Vagina (tissue), 2 donors: ENCODE measurements around the gene PPFIBP2. TPM values are rescaled to one million over a fixed set of nuclear protein-coding genes. Genes with fewer than 3 reads are reported as not detected.
A peak's percentile ranks its signal among the peaks of the same experiment; 100 is the strongest.

Experiments
- DNase-seq, 2 donors: peaks; one replicate each; pipeline ENCODE4 v3.0.0-alpha.2; 2017; ENCODE audit errors: extremely low spot score in 2 of 2
- H3K27ac ChIP-seq: fragments of 200-600 bp; sonication (generic); one replicate; pipeline ENCODE4 v1.5.1; 2019
- H3K27me3 ChIP-seq: fragments of 200-600 bp; sonication (generic); one replicate; pipeline ENCODE4 v1.5.1; 2019
- H3K36me3 ChIP-seq, 2 donors: fragments of 200-600 bp; sonication (generic); one replicate each; pipeline ENCODE4 v1.5.1; 2017 to 2019
- H3K4me1 ChIP-seq: fragments of 200-600 bp; sonication (generic); one replicate; pipeline ENCODE4 v1.5.1; 2019
- H3K4me3 ChIP-seq, 2 donors: fragments of 200-600 bp; sonication (generic); 1 replicate in 1 of 2; 2 replicates in 1 of 2; pipeline ENCODE4 v1.5.1; 2016 to 2019
- H3K9me3 ChIP-seq: fragments of 200-600 bp; sonication (generic); one replicate; pipeline ENCODE4 v1.5.1; 2019
- CTCF ChIP-seq, 3 experiments: fragments of 450-650 bp in 2 of 3; fragments of 200-600 bp in 1 of 3; sonication (generic) in 1 of 3; IDR thresholded peaks; one replicate each; pipeline ENCODE4 v1.5.1; 2017 to 2019; ENCODE audit warnings: antibody characterized with exemption in 3 of 3, mild to moderate bottlenecking in 2 of 3, moderate library complexity in 2 of 3
- POLR2A ChIP-seq, 2 donors: fragments of 450-650 bp; IDR thresholded peaks; one replicate each; pipeline ENCODE4 v1.6.1; 2017; ENCODE audit warnings: antibody characterized with exemption in 2 of 2, mild to moderate bottlenecking in 2 of 2, moderate library complexity in 2 of 2
- POLR2AphosphoS5 ChIP-seq, 2 donors: sonication (generic); formaldehyde crosslinking; IDR thresholded peaks; one replicate each; pipeline ENCODE4 v1.9.0; 2017; ENCODE audit warnings: antibody characterized with exemption in 2 of 2, mild to moderate bottlenecking in 2 of 2, low read depth in 1 of 2; ENCODE audit not compliant: insufficient read depth in 1 of 2
- intact Hi-C: fragments of 100-400 bp; cut with DNase I; formaldehyde crosslinking; loops from one replicate; pipeline ENCODE4 v1.15.1; 2023
- total RNA-seq: library from RNA; depleted of rRNA; stranded (reverse); fragments of >200 nt; gene quantifications from one replicate; pipeline ENCODE4 v1.2.3, GENCODE V29; 2016

The PPFIBP2 gene
- total RNA-seq, 1 donor from 2014 or later: 48.1 TPM

DNA sequence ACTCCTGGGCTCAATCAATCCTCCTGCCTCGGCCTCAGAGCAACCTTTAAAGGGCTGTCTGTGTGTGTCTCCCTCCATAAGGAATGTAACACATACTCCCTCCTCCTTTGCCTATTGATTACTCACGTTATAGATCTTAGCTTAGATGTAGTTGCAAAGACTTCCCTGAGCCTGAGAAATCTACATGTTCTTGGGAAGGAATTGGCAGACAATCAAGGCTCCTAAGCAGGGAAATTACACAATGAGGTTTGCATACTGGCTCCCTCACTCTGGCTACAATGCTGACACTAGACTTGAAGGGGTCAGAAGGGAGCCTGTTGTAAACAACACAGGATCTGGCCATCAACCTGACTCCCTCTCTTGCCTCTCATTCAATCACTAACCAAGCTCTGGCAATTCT lies 33.7 kb upstream of the PPFIBP2 start:
- H3K4me1 ChIP-seq: no peaks in the 10 kb centered on the region
- no peaks in the 10 kb centered on the region for H3K9me3 ChIP-seq
- no peak overlapping the region for H3K27ac ChIP-seq
- intact Hi-C loops: no loop called here
- no peak overlapping the region for H3K4me3 ChIP-seq
- TF ChIP-seq POLR2A (IDR thresholded peaks at IDR 0.05): no peak
- no peak for TF ChIP-seq POLR2AphosphoS5 (IDR thresholded peaks at IDR 0.05; ENCODE audit: insufficient read depth in 1 of 2, low read depth in 1 of 2)
- TF ChIP-seq CTCF (IDR thresholded peaks at IDR 0.05): no peak
- no peak for DNase-seq
- no peaks in the 10 kb centered on the region for H3K27me3 ChIP-seq
- no peaks in the 10 kb centered on the region for H3K36me3 ChIP-seq

DNA sequence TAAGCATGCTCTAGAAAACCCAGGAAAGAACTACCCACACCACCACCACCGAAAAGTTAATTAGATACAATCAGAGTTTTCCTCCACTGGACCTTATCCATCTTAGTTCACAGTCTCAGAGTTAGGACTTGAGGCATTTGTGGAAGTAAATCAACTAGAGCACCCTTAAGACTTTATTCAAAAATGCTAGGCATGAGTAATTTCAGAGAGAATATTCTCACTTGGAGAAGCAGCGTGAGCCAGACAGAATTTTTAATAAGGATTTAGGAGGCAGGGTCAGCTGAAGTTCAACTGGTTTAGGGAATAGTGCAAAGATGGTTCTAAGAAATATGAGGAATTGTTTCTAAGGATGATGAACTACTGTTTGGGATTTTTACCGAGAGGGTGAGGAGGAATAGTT lies 29.7 kb upstream of the PPFIBP2 start:
- intact Hi-C loops: no loop called here

DNA sequence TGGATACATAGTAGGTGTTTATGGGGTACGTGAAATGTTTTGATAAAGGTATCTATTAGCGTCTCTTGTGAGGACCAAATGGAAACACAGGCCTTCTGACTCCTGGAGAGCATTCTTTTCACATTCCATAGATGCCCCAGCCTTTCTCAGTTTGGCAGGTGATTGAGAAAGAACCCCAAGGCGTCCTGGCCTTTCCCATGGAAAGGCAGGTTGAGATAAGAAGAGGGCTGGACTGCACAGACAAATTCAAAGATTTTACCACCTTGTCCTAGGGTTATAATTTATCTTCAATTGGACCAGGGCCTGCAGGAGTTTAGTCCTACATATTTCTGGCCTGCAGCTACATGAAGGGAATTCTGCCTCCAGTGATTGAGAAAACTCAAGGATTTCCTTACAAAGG lies 29.2 kb upstream of the PPFIBP2 start:
- H3K4me3 ChIP-seq: peak overlapping the region in 1 of 2 donors; percentile 50
- intact Hi-C loops: no loop called here
- no peaks in the 10 kb centered on the region for H3K9me3 ChIP-seq
- TF ChIP-seq POLR2AphosphoS5 (IDR thresholded peaks at IDR 0.05; ENCODE audit: insufficient read depth in 1 of 2, low read depth in 1 of 2) (no peak), CTCF (IDR thresholded peaks at IDR 0.05) (no peak), POLR2A (IDR thresholded peaks at IDR 0.05) (no peak)
- H3K4me1 ChIP-seq: no peaks in the 10 kb centered on the region
- DNase-seq: no peak
- peak overlapping the region; percentile 63 for H3K27ac ChIP-seq
- H3K27me3 ChIP-seq: no peaks in the 10 kb centered on the region
- H3K36me3 ChIP-seq: no peaks in the 10 kb centered on the region

More for the DNA sequence above, 29.7 kb upstream of the PPFIBP2 start:
- peak overlapping the region; percentile 63 for H3K27ac ChIP-seq
- no peaks in the 10 kb centered on the region for H3K9me3 ChIP-seq
- no peaks in the 10 kb centered on the region for H3K4me1 ChIP-seq
- no peaks in the 10 kb centered on the region for H3K27me3 ChIP-seq
- no peak for TF ChIP-seq CTCF (IDR thresholded peaks at IDR 0.05)
- TF ChIP-seq POLR2A (IDR thresholded peaks at IDR 0.05): no peak
- no peak for TF ChIP-seq POLR2AphosphoS5 (IDR thresholded peaks at IDR 0.05; ENCODE audit: insufficient read depth in 1 of 2, low read depth in 1 of 2)
- H3K4me3 ChIP-seq: no peak overlapping the region
- DNase-seq: no peak
- H3K36me3 ChIP-seq: no peaks in the 10 kb centered on the region

DNA sequence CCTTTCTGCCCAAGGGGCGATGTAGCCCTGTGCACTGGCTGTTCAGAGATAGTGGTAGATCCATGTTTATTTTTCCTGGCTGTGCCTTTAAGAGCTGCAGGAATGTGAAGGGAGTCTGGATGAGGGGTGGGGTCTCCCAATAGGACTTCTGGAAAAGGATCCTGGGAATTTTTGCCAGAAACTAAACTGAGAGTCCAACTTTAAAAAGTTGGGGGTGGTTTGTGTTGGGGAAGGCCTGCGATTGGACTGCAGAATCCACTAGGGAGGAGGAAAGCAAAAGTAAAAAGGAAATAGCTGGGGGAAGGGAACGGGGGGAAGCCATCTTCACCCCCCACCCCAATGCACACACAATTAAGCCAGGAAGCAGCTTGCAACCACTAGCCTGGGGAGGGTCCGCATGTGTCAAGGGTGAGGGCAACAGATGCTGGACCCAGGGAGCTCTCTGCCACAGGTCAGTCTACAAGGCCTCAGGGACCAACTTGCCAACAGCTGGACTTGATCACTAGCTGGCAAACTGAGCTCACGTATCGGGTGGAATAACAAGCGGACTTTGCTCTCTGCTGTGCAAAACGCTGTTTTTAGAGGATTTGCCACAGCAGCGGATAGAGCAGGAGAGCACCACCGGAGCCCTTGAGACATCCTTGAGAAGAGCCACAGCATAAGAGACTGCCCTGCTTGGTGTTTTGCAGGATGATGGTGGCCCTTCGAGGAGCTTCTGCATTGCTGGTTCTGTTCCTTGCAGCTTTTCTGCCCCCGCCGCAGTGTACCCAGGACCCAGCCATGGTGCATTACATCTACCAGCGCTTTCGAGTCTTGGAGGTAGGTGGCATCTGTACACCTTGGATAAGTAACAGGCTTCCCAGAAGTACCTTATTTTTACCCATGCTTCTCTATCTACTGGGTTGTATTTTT lies 28.4 kb upstream of the PPFIBP2 start, which contains the start of gene OLFML1:
Gene OLFML1 (plus strand): TSS at position 321 of the 912 bp plus-strand sequence. CDS start 370 bp downstream, at position 691.
- no peak for DNase-seq
- Histone ChIP-seq H3K27me3 (no peaks in the 10 kb centered on the region), H3K27ac (peak within 1 kb of the TSS; percentile 63), H3K4me3 (peak within 1 kb of the TSS; percentile 50 to 51), H3K9me3 (no peaks in the 10 kb centered on the region), H3K36me3 (no peaks in the 10 kb centered on the region), H3K4me1 (no peaks in the 10 kb centered on the region)
- intact Hi-C loops: no loop called here
- TF ChIP-seq POLR2AphosphoS5 (IDR thresholded peaks at IDR 0.05; ENCODE audit: insufficient read depth in 1 of 2, low read depth in 1 of 2) (peak in 1 of 2 donors; percentile 57), POLR2A (IDR thresholded peaks at IDR 0.05) (no peak), CTCF (IDR thresholded peaks at IDR 0.05) (no peak)
